SKM-1 treated with dmso at 0.1 percent for 144 hours (cell line): ENCODE results near the gene DSCAML1.
A peak's percentile ranks its signal among the peaks of the same experiment; 100 is the strongest.

ENCODE experiments used
- DNase-seq: peaks from one replicate; lab custom pipeline; 2025; ENCODE audit not compliant: unreplicated experiment; lab: John Stamatoyannopoulos, UW

The DSCAML1 gene

GRCh38 chr11:117437791-117438130 is 359.3 kb downstream of the DSCAML1 start:
- no peak for DNase-seq

GRCh38 chr11:117437041-117437790 is 359.8 kb downstream of the DSCAML1 start:
- DNase-seq = no peak

GRCh38 chr11:117435326-117435725 is 361.7 kb downstream of the DSCAML1 start:
- no peak for DNase-seq

- DNase-seq = no peak
Measured at GRCh38 chr11:117434481-117434880, 362.5 kb downstream of the DSCAML1 start.

GRCh38 chr11:117433717-117434116 is 363.3 kb downstream of the DSCAML1 start:
- DNase-seq = no peak

GRCh38 chr11:117431436-117431835 is 365.6 kb downstream of the DSCAML1 start:
- DNase-seq = no peak

- DNase-seq = no peak
Measured at GRCh38 chr11:117430293-117430955, 366.6 kb downstream of the DSCAML1 start.

GRCh38 chr11:117428856-117429229 is 368.2 kb downstream of the DSCAML1 start:
- no peak for DNase-seq

- DNase-seq = no peak
Measured at GRCh38 chr11:117428186-117428855, 368.7 kb downstream of the DSCAML1 start.

GRCh38 chr11:117427356-117427874 is 369.6 kb downstream of the DSCAML1 start:
- no peak for DNase-seq

- DNase-seq = no peak
Measured at GRCh38 chr11:117426941-117427340, 370.1 kb downstream of the DSCAML1 start.

GRCh38 chr11:117426297-117426685 is 370.7 kb downstream of the DSCAML1 start:
- peak; percentile 4 for DNase-seq

- no peak for DNase-seq
Measured at GRCh38 chr11:117425679-117426296, 371.2 kb downstream of the DSCAML1 start.

- no peak for DNase-seq
Measured at GRCh38 chr11:117424781-117425180, 372.2 kb downstream of the DSCAML1 start.

GRCh38 chr11:117423046-117423575 is 373.9 kb downstream of the DSCAML1 start:
- no peak for DNase-seq

- no peak for DNase-seq
Measured at GRCh38 chr11:117421476-117421875, 375.5 kb downstream of the DSCAML1 start.

GRCh38 chr11:117421041-117421440 is 376.0 kb downstream of the DSCAML1 start:
- no peak for DNase-seq

GRCh38 chr11:117420598-117420997 is 376.4 kb downstream of the DSCAML1 start:
- no peak for DNase-seq

- DNase-seq = no peak
Measured at GRCh38 chr11:117420143-117420485, 376.9 kb downstream of the DSCAML1 start.

- no peak for DNase-seq
Measured at GRCh38 chr11:117419482-117420142, 377.4 kb downstream of the DSCAML1 start.
